GM21367 (cell line): ENCODE data around the gene PSMB4.
"Not testable (repeated sequence)": the region's sequence is repeated elsewhere in the genome, so short reads cannot be mapped to it uniquely, and the experiment has no call there.

Experiments used
- ATAC-seq: cut with Tn5 transposase; IDR thresholded peaks from one replicate; pipeline ENCODE4 v1.9.1; 2021; ENCODE audit not compliant: unreplicated experiment

PSMB4 gene

DNA sequence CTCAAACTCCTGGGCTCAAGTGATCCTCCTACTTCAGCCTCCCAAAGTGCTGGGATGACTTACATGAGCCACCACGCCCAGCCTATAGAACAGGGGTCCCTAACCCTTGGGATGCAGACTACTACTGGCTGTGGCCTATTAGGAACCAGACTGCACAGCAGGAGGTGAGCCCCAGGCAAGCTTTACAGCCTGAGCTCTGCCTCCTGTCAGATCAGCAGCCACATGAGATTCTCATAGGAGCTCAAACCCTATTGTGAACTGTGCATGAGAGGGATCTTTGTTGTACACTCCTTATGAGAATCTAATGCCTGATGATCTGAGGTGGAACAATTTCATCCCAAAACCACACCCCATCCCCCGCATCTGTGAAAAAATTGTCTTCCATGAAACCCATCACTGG, 13.4 kb upstream of the PSMB4 start:
- no peak for ATAC-seq

DNA sequence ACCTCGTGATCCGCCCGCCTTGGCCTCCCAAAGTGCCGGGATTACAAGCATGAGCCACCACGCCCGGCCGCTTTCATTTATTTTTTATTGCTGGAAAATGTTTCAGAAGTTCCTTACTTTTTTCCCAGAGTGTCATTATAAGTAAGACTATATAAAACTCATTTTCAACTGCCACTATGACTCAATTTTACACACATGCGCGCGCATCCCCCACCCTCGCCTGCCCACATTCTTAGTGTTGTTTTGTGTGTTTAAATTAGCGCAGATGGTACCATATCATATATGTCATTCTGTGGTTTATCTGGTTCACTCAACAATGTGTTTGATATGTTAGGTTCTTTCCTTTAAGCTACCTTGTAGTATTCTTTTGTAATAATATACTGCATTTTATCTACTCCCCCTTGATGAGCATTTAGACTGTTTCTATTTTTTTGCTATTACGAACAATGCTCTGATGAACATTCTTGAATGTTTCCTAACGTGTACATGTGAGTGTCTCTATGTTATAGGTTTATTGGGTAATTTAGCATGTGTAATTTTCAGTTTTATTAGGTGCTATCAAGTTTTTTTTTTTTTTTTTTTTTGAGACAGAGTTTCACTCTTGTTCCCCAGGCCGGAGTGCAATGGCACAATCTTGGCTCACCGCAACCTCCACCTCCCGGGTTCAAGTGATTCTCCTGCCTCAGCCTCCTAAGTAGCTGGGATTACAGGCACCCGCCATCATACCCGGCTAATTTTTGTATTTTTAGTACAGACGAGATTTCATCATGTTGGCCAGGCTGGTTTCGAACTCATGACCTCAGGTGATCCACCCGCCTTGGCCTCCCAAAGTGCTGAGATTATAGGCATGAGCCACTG, 8.9 kb upstream of the PSMB4 start:
- not testable (repeated sequence) for ATAC-seq

DNA sequence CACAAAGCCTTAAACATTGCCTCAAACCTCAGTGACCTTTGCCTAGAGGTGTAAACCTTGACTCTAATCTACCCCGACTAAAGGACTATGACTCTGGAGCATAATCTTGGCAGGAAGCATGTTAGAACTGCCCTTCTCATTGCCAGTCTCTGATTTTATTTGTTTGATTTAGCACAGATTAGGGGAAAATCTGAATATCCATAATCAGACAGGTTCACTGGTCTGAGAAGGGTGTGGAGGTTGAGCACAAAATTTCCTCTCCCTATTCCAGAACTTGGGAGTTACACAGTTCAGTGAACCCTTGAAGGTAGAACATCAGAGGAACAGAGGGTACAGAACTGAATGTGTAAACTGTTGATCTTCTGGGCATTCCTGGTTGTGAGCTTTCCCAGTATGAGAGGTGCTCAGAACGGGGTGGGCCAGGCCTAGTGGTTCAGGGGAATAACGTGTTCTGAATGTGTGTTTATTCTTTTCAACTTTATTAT, 8.3 kb upstream of the PSMB4 start:
- no peak for ATAC-seq

GRCh38 chr1:151393583-151393982, 5.8 kb upstream of the PSMB4 start:
- ATAC-seq: no peak

DNA sequence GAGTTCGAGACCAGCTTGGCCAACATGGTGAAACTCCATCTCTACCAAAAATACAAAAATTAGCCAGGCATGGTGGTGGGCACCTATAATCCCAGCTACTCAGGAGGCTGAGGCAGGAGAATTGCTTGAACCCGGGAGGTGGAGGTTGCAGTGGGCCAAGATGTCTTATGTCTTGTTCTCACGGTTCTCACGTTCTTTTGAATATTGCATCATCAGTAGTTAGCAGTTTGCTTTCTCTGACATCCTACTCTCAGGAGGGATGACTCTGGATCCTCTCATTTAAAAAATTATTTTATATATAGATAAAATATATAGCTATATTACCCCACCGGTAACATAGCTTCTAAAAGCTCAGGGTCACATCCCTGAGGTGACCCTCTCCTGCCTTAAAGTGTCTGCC, 3.1 kb upstream of the PSMB4 start:
- not testable (repeated sequence) for ATAC-seq

GRCh38 chr1:151401125-151401788, 1.9 kb downstream of the PSMB4 start:
- ATAC-seq: no peak

DNA sequence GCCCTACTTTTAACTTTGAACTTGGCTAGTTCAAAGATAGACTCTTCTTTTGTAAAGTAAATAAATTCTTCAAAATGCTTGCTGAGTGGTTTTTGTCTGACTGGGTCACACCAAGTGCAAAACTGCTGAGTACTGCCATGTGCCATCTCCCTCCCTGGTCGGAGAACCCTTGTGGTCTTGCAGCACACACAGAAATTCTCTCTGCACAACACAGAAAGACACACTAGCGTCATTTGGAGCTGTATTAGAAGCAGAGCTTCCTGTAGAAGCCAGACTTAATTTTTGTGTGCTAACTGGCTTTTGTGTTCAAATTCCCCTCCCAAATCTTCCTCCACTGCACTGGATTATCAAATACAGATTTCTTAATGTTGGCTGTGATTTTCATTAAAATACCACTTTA, 2.5 kb downstream of the PSMB4 start:
- no peak for ATAC-seq

DNA sequence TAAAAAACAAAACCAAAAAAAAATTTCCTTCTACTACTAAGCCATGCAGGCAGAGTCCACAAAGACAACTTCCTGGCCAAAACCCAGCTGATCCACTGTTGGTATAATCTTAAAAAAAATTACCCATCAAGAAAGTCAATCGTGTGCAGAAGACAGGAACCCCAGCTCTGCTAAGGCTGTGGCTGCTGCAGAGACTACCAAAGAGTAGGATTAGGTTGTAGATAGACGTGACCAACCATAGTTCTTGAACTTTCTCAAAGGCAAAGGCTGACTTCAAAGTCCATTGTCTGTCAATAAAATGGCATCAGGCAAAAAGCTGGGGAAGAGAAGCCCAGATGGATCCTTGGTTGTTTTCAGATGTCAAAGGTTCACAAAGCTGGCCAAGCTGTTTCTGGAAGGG, 3.4 kb downstream of the PSMB4 start:
- ATAC-seq: no peak

DNA sequence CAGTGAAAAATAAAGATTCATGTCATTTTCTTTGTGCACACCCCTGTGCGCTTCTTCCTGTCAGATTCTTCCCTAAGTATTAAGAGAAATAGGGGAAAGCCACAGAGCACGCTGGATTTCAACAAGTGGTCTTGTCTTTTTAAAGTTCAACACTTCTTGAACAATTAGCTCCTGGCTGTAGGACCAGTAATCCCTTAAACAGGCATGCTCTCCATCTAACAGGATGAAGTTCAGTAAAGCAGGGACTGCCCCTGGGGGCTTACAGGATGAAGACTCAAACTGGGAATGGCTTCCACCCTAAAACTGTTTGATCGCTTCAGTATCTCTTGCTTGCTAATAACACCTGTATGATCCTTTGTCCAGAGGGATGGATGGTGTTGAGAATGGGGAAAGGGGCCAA, 4.2 kb downstream of the PSMB4 start:
- ATAC-seq: no peak

- ATAC-seq: no peak
Observed at GRCh38 chr1:151405187-151405951, 6.0 kb downstream of the PSMB4 start.

- no peak for ATAC-seq
Observed at GRCh38 chr1:151406176-151406575, 6.8 kb downstream of the PSMB4 start.

- no peak for ATAC-seq
Observed at GRCh38 chr1:151407304-151407703, 7.9 kb downstream of the PSMB4 start.

GRCh38 chr1:151408891-151409290, 9.5 kb downstream of the PSMB4 start:
- ATAC-seq: no peak

- no peak for ATAC-seq
Observed at GRCh38 chr1:151411884-151412283, 12.5 kb downstream of the PSMB4 start.

GRCh38 chr1:151416231-151416630, 16.9 kb downstream of the PSMB4 start:
- ATAC-seq: no peak

DNA sequence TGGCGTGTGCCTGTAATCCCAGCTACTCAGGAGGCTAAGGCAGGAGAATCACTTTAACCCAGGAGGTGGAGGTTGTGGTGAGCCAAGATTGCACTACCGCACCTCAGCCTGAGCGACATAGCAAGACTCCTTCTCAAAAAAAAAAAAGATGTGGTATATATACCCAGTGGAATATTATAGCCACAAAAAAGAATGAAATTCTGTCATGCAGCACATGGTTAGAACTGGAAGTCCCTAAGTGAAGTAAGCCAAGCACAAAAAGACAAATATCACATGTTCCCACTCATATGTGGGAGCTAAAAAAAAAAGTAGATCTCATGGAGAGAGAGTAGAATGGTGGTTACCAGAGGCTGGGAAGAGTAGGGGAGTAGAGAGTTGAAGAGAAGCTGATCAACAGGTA, 18.7 kb downstream of the PSMB4 start:
- ATAC-seq: no peak

DNA sequence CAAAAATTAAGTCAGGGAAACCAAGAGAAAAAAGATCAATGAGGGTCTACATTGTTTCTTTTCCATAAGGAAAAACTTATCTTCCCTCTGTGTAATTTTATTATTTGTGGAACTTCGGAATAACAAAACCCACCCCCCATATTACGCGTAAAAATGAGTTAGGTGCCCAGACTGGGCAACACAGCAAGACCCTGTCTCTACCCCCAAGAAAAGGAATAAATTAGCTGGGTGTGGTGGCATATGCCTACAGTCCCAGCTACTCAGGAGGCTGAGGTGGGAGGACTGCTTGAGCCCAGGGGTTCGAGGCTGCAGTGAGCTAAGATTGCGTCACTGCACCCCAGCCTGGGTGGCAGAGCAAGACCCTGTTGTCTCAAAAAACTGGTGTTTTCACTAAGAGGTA, 20.4 kb downstream of the PSMB4 start:
- ATAC-seq: no peak

DNA sequence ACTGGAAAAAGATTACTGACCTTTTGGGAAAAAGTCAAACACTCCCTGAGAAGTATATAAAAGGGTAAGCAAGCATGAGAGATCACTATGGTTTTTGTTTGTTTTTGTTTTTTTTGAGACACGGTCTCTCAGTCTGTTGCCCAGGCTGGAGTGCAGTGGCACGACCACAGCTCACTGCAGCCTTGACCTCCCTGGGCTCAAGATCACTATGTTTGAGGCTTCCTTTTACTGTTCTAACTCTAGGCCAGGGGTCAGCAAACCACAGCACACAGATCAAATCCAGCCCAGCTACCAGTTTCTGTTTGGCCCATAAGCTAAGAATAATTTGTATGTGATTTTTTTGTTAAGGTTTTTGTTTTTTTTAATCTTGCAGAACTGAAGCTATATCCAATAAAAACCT, 25.7 kb downstream of the PSMB4 start:
- ATAC-seq: no peak

- no peak for ATAC-seq
Observed at GRCh38 chr1:151428068-151428467, 28.7 kb downstream of the PSMB4 start.

DNA sequence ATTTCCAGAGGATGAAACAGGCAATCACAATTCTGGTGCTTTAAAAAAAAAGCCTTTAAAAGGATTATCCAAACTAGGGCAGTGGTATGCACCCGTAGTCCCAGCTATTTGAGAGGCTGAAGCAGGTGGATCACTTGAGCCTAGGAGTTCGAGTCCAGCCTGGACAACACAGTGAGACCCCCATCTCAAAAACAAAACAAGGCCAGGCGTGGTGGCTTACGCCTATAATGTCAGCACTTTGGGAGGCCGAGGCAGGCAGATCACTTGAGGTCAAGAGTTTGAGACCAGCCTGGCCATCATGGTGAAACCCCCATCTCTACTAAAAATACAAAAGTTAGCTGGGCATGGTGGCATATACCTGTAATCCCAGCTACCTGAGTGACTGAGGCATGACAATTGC, 34.5 kb downstream of the PSMB4 start:
- not testable (repeated sequence) for ATAC-seq

GRCh38 chr1:151435174-151435573, 35.8 kb downstream of the PSMB4 start:
- ATAC-seq: no peak

DNA sequence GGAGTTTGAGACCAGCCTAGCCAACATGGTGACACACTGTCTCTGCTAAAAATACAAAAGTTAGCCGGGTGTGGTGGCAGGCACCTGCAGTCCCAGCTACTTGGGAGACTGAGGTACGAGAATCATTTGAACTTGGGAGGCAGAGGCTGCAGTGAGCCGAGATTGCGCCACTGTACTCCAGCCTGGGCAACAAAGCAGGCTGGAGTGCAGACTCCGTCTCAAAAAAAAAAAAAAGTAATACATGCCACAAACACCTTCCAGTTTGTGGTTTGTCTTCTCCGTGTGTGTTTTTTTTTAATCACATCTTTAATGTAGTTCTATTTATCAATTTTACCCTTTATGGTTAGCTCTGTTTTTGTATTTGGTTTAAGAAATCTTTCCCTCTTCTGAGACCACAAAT, 37.6 kb downstream of the PSMB4 start:
- ATAC-seq: no peak
